ENCODE data around the gene PTPN3.
A peak's percentile ranks its signal among the peaks of the same experiment; 100 is the strongest.

PTPN3 gene

GRCh38 chr9:109454041-109454440, 44.1 kb downstream of the PTPN3 start:
- DNase-seq (ENCODE audit: low spot score): no peak

GRCh38 chr9:109453210-109453842, 44.8 kb downstream of the PTPN3 start:
- DNase-seq (ENCODE audit: low spot score): no peak

DNA sequence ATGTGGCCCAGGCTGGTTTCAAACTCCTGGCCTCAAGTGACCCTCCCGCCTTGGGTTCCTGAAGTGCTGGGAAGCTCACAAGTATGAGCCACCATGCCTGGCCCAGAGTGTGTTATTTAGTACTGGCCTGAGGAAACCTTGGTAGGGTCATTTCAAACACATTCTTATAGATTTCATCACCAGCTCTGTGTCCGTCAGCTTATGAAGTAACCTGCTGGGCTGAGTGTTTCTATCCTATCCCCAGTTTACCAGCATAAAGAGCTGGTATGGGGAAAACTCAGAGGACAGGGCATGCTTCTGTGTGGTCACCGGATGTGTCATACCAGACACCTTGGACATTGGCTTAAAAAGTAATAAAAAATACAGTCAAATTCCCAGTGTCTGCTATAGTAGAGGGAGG, 45.3 kb downstream of the PTPN3 start:
- DNase-seq (ENCODE audit: low spot score): peak; percentile 22

DNA sequence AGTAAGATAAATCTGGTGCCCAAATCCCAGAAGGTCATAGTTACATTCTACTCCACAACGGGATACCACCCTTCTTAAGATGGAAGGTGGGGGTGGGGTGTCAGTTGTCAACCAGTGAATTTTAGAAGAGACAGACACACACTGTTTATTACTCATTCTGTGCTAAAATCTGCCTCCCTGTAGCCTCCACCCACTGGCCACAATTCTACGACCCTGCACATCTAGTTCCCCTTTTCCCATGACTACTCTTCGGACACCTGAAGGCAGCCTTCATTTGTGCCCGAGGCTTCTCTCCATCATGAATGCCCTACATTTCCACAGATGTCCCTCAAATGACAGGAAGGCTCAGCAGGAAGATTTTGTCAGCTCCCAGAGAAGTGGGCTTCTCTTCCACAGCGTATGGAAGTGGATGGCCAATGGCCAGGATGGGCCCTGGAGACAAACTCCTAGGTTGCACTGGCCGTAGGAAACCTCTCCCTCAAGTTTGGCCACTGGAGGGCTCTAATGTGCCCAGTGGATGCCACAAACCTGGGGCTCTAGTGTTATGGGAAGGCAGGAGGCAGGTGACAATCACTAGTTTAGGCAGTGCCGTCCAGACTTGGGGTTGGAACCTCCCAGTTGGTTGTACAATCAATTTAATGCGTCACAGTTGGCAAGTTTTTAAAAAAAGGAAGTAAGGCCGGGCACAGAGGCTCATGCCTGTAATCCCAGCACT, 46.6 kb downstream of the PTPN3 start:
- no peak for DNase-seq (ENCODE audit: low spot score)

DNA sequence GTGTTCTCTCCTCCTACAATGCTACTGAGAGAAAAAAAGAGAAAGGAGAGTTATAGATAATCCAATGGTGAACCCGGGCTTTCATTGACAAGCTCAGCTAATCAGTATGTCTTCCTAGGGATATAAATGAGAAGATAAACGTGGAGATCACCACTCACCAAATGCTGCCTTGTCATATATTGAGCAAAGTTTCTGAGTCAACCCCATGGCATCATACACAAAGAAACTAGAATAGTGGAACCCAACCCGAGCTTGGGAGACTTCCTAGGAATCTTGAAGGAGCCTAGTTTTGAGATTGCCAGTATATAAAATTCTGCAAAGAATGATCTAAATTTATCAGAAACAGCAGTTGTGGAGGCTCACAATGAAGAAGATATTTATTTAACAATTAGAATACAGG, 47.8 kb downstream of the PTPN3 start:
- DNase-seq (ENCODE audit: low spot score): no peak

DNA sequence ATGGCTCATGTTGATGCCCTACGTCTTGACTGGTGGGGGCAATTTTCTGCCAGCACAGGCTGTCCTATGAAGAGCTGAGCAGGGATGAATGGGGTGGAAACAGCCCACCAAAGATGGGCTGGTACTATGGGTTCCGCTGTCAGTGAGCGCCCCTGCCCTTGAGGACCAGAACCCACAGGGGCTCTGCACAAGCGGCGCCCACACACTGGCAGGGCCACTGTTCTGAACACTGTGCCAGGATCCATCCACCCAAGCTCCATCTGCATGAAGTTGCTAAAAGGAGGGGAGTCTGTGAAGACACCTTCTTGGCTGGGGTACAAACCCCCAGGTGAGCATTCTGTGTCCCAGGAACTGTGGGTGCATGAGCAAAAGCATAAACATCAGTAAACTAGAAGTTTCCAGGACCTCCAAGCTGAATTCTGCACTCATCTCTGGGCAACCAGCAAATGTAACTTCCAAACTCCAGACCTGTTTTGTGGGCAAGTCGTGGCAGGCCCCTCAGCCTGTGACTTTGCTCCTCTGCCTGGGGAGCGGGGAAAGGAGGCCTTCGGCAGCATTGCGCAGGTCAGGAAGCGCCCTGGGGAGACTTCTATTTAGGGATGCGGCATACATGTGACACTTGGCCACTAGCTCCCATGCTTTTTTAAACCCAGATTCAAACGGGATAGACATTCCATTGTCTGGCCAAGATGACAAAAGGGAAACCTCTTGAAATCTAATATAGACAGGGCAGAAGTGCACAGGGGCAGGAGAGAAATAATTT, 48.9 kb downstream of the PTPN3 start:
- no peak for DNase-seq (ENCODE audit: low spot score)

- DNase-seq (ENCODE audit: low spot score): no peak
Observed at GRCh38 chr9:109448223-109448622, 49.9 kb downstream of the PTPN3 start.

- DNase-seq (ENCODE audit: low spot score): no peak
Observed at GRCh38 chr9:109447329-109448076, 50.6 kb downstream of the PTPN3 start.

DNA sequence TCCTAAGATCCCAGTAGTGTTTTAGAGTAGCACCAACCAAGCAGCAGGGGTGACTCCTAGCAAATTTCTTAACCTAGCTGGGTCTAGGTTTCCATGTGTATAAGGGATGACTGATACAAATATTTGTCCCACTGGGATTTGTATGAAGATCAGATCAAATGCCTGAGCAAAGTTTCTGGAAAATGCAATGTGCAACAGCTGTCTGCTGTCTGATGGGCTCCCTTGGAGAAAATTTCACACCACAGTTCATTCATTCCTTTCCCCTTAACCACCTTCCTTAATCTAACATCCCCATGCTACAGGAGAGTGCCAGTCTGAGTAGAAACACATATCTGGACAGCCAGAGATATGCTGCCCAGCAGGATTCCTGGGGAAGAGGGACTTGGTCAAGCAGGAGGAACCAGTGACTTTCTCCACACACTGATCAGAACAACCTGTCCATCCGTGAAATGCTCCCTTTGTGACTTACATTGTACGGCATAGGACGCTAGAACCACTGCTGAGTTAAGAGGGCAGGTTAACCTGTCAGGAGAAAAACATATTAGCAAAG, 53.3 kb downstream of the PTPN3 start:
- no peak for DNase-seq (ENCODE audit: low spot score)

GRCh38 chr9:109442716-109443115, 55.4 kb downstream of the PTPN3 start:
- DNase-seq (ENCODE audit: low spot score): no peak

DNA sequence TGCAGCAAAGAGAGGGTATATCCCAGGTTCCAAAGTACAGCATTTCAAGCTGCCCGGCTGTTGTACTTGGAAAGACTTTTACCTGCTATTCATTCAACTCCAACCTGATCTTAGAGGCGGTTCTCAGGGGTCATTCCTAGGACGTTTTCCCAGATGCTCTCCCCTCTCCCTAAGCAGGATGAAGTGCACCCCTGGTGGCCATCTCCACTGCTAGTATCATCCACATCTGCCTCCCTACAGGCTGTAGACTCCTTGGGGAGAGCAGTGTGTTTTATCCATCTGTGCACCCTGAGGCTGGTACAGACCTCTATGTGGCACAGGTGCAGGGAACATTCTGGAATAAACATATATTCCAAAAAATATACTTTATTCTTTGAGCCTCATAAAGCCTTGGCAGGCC, 56.8 kb downstream of the PTPN3 start:
- no peak for DNase-seq (ENCODE audit: low spot score)

DNA sequence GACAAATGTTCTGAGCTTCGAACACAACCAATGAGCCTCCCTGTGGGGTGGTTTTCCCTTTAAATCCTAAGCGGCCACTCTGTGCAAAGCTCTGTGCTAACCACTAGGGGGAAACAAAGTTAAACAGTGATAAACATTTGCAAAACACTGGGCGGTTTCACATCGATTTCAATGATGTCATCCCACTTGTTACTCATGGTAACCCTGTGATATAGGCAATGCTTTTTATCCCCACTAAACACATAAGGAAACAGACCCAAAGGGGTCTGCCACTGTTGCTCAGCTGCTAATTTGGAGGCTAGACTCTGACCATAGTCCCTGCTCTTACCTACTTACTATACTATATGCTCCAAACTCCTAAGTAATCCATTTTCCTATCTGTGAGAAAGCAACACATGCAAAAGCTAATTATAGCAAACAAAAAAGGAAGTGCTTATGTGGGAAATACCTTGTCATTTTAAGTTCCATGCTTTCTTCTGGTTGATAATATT, 57.3 kb downstream of the PTPN3 start:
- peak; percentile 91 for DNase-seq (ENCODE audit: low spot score)

DNA sequence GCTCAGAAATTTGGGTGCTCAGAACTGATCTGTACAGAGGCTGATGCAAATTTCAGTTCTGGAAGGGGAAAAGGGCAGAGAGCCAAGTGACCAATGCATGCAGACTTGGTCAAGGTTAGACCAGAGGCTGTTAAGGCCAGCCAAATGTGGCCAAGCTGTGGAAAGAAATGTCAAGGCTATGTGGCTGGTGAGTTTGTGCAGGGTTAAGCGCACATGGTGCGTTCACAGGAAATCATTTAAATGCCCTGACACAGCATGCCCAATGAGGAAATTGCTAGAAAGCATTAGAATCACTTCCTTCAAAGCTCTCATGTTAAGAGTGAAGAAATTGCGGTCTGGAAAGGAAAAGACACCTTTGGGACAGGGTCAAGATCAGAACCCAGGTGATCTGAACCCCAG, 58.0 kb downstream of the PTPN3 start:
- no peak for DNase-seq (ENCODE audit: low spot score)

GRCh38 chr9:109439378-109440116, 58.6 kb downstream of the PTPN3 start:
- no peak for DNase-seq (ENCODE audit: low spot score)

DNA sequence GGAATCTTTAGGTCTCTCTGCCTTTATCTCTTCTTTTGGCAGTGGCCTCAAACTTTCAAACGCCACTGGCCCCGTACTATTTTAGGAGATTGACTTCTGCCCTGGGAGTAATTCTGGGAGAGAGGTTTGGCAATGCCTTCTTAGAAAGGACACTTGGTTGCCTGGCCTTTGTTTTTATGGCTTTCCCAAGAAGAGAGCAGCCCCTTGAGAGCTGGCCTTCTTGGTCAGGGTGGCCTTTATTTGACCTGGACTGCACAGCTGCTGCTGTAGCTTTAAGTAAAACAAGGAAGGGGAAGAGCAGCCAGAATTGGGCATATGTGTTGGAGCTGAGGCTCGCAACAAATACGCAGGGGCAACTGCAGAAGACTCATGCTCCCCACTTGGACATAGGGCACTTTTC, 60.8 kb downstream of the PTPN3 start:
- no peak for DNase-seq (ENCODE audit: low spot score)

- DNase-seq (ENCODE audit: low spot score): no peak
Observed at GRCh38 chr9:109436071-109436470, 62.0 kb downstream of the PTPN3 start.

DNA sequence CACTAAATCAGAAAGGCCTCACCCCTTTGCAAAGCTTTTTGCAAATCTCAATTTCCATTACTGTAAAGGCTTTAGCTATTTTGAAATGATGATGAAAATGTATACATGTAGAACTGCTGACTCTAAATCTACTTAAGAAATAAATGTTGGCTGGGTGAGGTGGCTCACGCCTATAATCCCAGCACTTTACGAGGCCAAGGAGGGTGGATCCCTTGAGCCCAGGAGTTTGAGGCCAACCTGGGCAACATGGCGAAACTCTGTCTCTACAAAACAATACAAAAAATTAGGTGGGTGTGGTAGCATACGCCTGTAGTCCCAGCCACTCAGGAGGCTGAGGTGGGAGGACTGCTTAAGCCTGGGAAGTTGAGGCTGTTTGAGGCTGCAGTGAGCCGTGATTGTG, 64.6 kb downstream of the PTPN3 start:
- no peak for DNase-seq (ENCODE audit: low spot score)

DNA sequence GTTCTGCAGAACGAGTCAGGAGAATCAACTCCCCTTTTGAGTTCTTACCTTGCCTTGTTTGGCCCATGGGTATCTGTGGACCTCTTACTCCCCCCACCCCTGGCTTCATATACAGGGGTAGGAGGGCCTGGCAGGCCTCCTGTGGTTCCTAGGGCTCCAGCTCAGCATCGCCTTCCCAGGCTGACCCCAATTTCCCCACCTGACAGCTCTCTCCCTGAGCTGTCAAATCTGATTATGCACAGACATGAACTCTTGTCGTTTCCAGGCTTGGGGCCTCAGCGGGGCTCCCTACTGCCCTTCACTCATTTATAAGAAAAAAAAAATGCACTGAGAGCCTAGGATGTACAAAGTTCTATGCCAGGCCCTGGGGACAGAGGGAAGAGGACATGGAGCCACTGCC, 67.9 kb downstream of the PTPN3 start:
- DNase-seq (ENCODE audit: low spot score): no peak

GRCh38 chr9:109428854-109429253, 69.3 kb downstream of the PTPN3 start:
- no peak for DNase-seq (ENCODE audit: low spot score)

DNA sequence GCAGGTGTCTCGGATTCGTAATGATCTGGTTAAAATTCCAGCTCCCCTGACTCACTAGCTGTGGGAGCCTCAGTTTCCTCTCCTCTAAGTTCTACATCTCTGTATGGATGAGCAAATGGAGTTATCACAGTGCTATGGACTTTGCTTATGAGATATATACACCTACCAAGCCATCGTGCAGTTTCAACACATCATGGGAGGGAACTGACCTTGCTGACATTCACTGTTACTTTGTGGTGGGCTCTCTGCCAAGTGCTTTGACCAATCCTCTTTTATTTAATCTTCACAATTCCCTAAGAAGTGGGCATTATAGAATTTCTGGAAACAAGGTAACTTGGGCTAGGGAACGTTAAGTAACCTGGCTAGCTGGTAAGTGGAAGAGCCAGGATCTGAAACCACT, 70.2 kb downstream of the PTPN3 start:
- no peak for DNase-seq (ENCODE audit: low spot score)

Data from AG08395 (cell line).